HepG2 (cell line): ENCODE data around the gene MTF1. TPM values are rescaled to one million over a fixed set of nuclear protein-coding genes. Genes with fewer than 3 reads are reported as not detected.

ENCODE experiments used
- BCLAF1 ChIP-seq: fragments of 450-650 bp; IDR thresholded peaks from 2 replicates; pipeline ENCODE4 v1.6.1; 2017; ENCODE audit warnings: mild to moderate bottlenecking
- CHD4 ChIP-seq: fragments of 200-600 bp; sonication (generic); IDR thresholded peaks from 2 replicates; pipeline ENCODE4 v1.7.0; 2017; ENCODE audit warnings: mild to moderate bottlenecking, low read length, borderline replicate concordance
- DMTF1 ChIP-seq: sonication (generic); formaldehyde crosslinking; IDR thresholded peaks from 2 replicates; pipeline ENCODE4 v1.4.0; 2020; ENCODE audit warnings: mild to moderate bottlenecking, missing genetic modification reagents
- ELF4 ChIP-seq: sonication (generic); formaldehyde crosslinking; IDR thresholded peaks from 2 replicates; pipeline ENCODE4 v1.5.0; 2020; ENCODE audit warnings: missing genetic modification reagents, mild to moderate bottlenecking, moderate library complexity, borderline replicate concordance
- GRHL1 ChIP-seq: sonication (generic); formaldehyde crosslinking; conservative IDR thresholded peaks from 2 replicates; pipeline ENCODE4 v1.8.0; 2022; ENCODE audit warnings: missing genetic modification reagents
- HMG20B ChIP-seq: conservative IDR thresholded peaks from 2 replicates; pipeline ENCODE4 v1.6.1; 2016; ENCODE audit warnings: missing genetic modification reagents, missing compliant biosample characterization
- HOXA7 ChIP-seq: sonication (generic); formaldehyde crosslinking; IDR thresholded peaks from 2 replicates; pipeline ENCODE4 v1.8.1; 2022; ENCODE audit warnings: mild to moderate bottlenecking, missing genetic modification reagents, moderate library complexity
- PRDM10 ChIP-seq: sonication (generic); formaldehyde crosslinking; IDR thresholded peaks from 2 replicates; pipeline ENCODE4 v1.4.0; 2020; ENCODE audit warnings: low read depth, missing genetic modification reagents
- SALL2 ChIP-seq: sonication (generic); formaldehyde crosslinking; IDR thresholded peaks from 2 replicates; pipeline ENCODE4 v1.8.1; 2023; ENCODE audit warnings: mild to moderate bottlenecking, missing genetic modification reagents, inconsistent platforms
- SP4 ChIP-seq: sonication (generic); formaldehyde crosslinking; IDR thresholded peaks from 2 replicates; pipeline ENCODE4 v1.8.1; 2023; ENCODE audit warnings: mild to moderate bottlenecking, missing genetic modification reagents
- SRF ChIP-seq: IDR thresholded peaks from 2 replicates; pipeline ENCODE4 v1.6.1; 2011; ENCODE audit warnings: mild to moderate bottlenecking, low read depth, low read length, moderate library complexity
- TBL1XR1 ChIP-seq: fragments of 150-350 bp; IDR thresholded peaks from 2 replicates; pipeline ENCODE4 v1.6.1; 2014; ENCODE audit warnings: borderline replicate concordance, low read length; ENCODE audit not compliant: partially characterized antibody
- ZNF792 ChIP-seq: IDR thresholded peaks from 2 replicates; pipeline ENCODE4 v1.6.1; 2016
- polyA plus RNA-seq, 8 experiments: library from polyadenylated mRNA; depleted of rRNA in 3 of 8; stranded (reverse) in 7 of 8; unstranded in 1 of 8; fragments of >200 nt; fragmentation: Illumina TruSeq in 4 of 8; extraction: Trizol in 4 of 8; gene quantifications; 2 replicates each; pipeline versions ENCODE4 v1.2.1 to v1.2.3, GENCODE V29; 2011 to 2016; ENCODE audit warnings: low read depth in 4 of 8, missing spikeins in 1 of 8, mixed read lengths in 1 of 8; ENCODE audit not compliant: insufficient read depth in 1 of 8
- total RNA-seq, 5 experiments: library from RNA; depleted of rRNA; stranded (reverse); fragments of >200 nt; fragmentation: Illumina TruSeq; extraction: Trizol; gene quantifications; 2 replicates each; pipeline ENCODE4 v1.2.3, GENCODE V29; 2016; ENCODE audit warnings: low read depth in 1 of 5

The MTF1 gene
- total and polyA plus RNA-seq, 2 of the 13 experiments (the other 11 are each of a cell fraction or from before 2014, with no cell fraction given) = 2.4 to 3.3 TPM

GRCh38 chr1:37859507-37860345 lies at the start of gene MTF1 (continued):
- no peak; the same call in 1 of the 2 replicates for TF ChIP-seq PRDM10 (CRISPR knock-in tag)
- TF ChIP-seq ELF4 (CRISPR knock-in tag) = no peak
- TF ChIP-seq HMG20B (CRISPR knock-in tag) = no peak
- TF ChIP-seq SRF = no peak
- TF ChIP-seq BCLAF1 = no peak
- TF ChIP-seq TBL1XR1 = no peak
- no peak for TF ChIP-seq GRHL1 (CRISPR knock-in tag)
- 0 out of 2 replicates have a peak, but pooled peaks have one; percentile 23 for TF ChIP-seq ZNF792
- TF ChIP-seq SP4 (CRISPR knock-in tag) = peak; percentile 81
- no peak for TF ChIP-seq DMTF1 (CRISPR knock-in tag)
- TF ChIP-seq SALL2 = no peak; the same call in 1 of the 2 replicates
- TF ChIP-seq HOXA7 (CRISPR knock-in tag) = no peak
- no peak for TF ChIP-seq CHD4
